ENCODE data around the gene PKHD1.

DNA sequence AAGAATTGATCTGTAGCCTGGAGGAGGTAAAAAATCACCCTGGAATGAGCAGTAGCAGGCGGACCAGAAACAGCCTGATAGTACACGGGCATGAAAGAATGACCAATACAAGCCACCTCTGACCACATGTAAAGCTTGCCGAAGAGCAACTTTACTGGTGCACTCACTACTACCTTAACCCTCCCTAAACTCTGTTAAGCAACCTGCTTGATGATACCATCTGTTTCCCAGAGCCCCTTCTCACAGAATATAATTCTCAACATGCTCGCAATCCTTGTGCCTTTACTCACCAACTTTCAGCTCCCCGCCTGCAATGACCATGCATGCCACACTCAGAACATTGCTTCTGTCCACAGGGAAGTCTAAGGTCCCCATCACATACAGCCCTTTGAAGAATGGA is 296.5 kb downstream of the PKHD1 start:
- no peak for TF ChIP-seq POLR2A (IDR thresholded peaks at IDR 0.05)
- TF ChIP-seq, protein P1, sequence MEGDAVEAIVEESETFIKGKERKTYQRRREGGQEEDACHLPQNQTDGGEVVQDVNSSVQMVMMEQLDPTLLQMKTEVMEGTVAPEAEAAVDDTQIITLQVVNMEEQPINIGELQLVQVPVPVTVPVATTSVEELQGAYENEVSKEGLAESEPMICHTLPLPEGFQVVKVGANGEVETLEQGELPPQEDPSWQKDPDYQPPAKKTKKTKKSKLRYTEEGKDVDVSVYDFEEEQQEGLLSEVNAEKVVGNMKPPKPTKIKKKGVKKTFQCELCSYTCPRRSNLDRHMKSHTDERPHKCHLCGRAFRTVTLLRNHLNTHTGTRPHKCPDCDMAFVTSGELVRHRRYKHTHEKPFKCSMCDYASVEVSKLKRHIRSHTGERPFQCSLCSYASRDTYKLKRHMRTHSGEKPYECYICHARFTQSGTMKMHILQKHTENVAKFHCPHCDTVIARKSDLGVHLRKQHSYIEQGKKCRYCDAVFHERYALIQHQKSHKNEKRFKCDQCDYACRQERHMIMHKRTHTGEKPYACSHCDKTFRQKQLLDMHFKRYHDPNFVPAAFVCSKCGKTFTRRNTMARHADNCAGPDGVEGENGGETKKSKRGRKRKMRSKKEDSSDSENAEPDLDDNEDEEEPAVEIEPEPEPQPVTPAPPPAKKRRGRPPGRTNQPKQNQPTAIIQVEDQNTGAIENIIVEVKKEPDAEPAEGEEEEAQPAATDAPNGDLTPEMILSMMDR (IDR thresholded peaks at IDR 0.05), result no peak
